Measurements from ENCODE around the gene OBP2B.
"Not testable (repeated sequence)": the region's sequence is repeated elsewhere in the genome, so short reads cannot be mapped to it uniquely, and the experiment has no call there.

The OBP2B gene

GRCh38 chr9:133230093-133230492, 21.0 kb upstream of the OBP2B start:
- DNase-seq (ENCODE audit: low read depth, low spot score): no peak
- Histone ChIP-seq H3K4me3 (ENCODE audit: insufficient read length, low read depth) (no peak overlapping the region), H3K27me3 (ENCODE audit: insufficient read depth, insufficient read length) (no peaks in the 10 kb centered on the region), H3K36me3 (ENCODE audit: insufficient read depth, insufficient read length, low read length) (no peaks in the 10 kb centered on the region), H3K4me1 (ENCODE audit: insufficient read depth, insufficient read length) (no peaks in the 10 kb centered on the region), H3K9me3 (ENCODE audit: insufficient read depth, low read length) (no peaks in the 10 kb centered on the region), H3K9ac (ENCODE audit: insufficient read length, low read depth) (no peak overlapping the region)
- TF ChIP-seq YY1 (IDR thresholded peaks at IDR 0.05; ENCODE audit: insufficient read depth, insufficient read length): no peak
- no peak for TF ChIP-seq SUZ12 (IDR thresholded peaks at IDR 0.05; ENCODE audit: extremely low read depth, insufficient read depth, insufficient read length)
- no peak for TF ChIP-seq ZNF274 (IDR thresholded peaks at IDR 0.05; ENCODE audit: low read depth, low read length)

- H3K27me3 ChIP-seq (ENCODE audit: insufficient read depth, insufficient read length); H3K4me3 ChIP-seq (ENCODE audit: insufficient read length, low read depth); H3K9me3 ChIP-seq (ENCODE audit: insufficient read depth, low read length); DNase-seq (ENCODE audit: low read depth, low spot score); H3K9ac ChIP-seq (ENCODE audit: insufficient read length, low read depth); H3K36me3 ChIP-seq (ENCODE audit: insufficient read depth, insufficient read length, low read length); H3K4me1 ChIP-seq (ENCODE audit: insufficient read depth, insufficient read length): not testable (repeated sequence)
These were observed 19.6 kb upstream of the OBP2B start for GRCh38 chr9:133228474-133229193.

DNA sequence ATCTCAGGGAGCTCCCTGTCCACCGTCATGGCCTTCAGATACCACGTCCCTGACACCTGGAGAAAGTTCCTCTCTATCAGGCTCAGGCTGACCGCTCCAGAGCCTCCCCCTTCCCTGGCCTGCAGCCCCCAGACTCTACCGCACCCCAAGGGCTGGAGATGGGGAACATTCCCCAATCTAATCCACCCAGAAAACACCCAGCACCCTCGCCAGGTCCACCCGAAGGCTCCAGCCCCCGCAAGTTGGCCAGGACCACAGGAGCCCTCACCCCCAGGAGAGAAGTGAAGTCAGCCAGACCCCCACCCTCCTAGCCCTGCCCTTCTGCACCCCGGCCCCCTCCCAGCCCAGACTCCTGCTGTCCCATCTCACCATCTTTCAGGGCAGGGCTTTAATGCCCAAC, 18.9 kb upstream of the OBP2B start:
- H3K36me3 ChIP-seq (ENCODE audit: insufficient read depth, insufficient read length, low read length); H3K4me1 ChIP-seq (ENCODE audit: insufficient read depth, insufficient read length); H3K9ac ChIP-seq (ENCODE audit: insufficient read length, low read depth); H3K9me3 ChIP-seq (ENCODE audit: insufficient read depth, low read length); H3K27me3 ChIP-seq (ENCODE audit: insufficient read depth, insufficient read length); DNase-seq (ENCODE audit: low read depth, low spot score); H3K4me3 ChIP-seq (ENCODE audit: insufficient read length, low read depth): not testable (repeated sequence)

GRCh38 chr9:133227242-133227860, 18.3 kb upstream of the OBP2B start:
- no peak overlapping the region for H3K4me3 ChIP-seq (ENCODE audit: insufficient read length, low read depth)
- peaks cover 3% of the 10 kb centered on the region for H3K4me1 ChIP-seq (ENCODE audit: insufficient read depth, insufficient read length)
- no peak for DNase-seq (ENCODE audit: low read depth, low spot score)
- H3K9ac ChIP-seq (ENCODE audit: insufficient read length, low read depth): no peak overlapping the region
- no peaks in the 10 kb centered on the region for H3K36me3 ChIP-seq (ENCODE audit: insufficient read depth, insufficient read length, low read length)
- H3K9me3 ChIP-seq (ENCODE audit: insufficient read depth, low read length): no peaks in the 10 kb centered on the region
- TF ChIP-seq ZNF274 (IDR thresholded peaks at IDR 0.05; ENCODE audit: low read depth, low read length): no peak
- TF ChIP-seq YY1 (IDR thresholded peaks at IDR 0.05; ENCODE audit: insufficient read depth, insufficient read length): no peak
- TF ChIP-seq SUZ12 (IDR thresholded peaks at IDR 0.05; ENCODE audit: extremely low read depth, insufficient read depth, insufficient read length): no peak
- no peaks in the 10 kb centered on the region for H3K27me3 ChIP-seq (ENCODE audit: insufficient read depth, insufficient read length)

- H3K9ac ChIP-seq (ENCODE audit: insufficient read length, low read depth): no peak overlapping the region
- DNase-seq (ENCODE audit: low read depth, low spot score): no peak
- no peaks in the 10 kb centered on the region for H3K36me3 ChIP-seq (ENCODE audit: insufficient read depth, insufficient read length, low read length)
- H3K27me3 ChIP-seq (ENCODE audit: insufficient read depth, insufficient read length): no peaks in the 10 kb centered on the region
- H3K9me3 ChIP-seq (ENCODE audit: insufficient read depth, low read length): no peaks in the 10 kb centered on the region
- no peak for TF ChIP-seq ZNF274 (IDR thresholded peaks at IDR 0.05; ENCODE audit: low read depth, low read length)
- TF ChIP-seq SUZ12 (IDR thresholded peaks at IDR 0.05; ENCODE audit: extremely low read depth, insufficient read depth, insufficient read length): no peak
- no peak for TF ChIP-seq YY1 (IDR thresholded peaks at IDR 0.05; ENCODE audit: insufficient read depth, insufficient read length)
- H3K4me3 ChIP-seq (ENCODE audit: insufficient read length, low read depth): no peak overlapping the region
- peaks cover 3% of the 10 kb centered on the region for H3K4me1 ChIP-seq (ENCODE audit: insufficient read depth, insufficient read length)
These were observed 17.4 kb upstream of the OBP2B start for GRCh38 chr9:133226219-133227171.

DNA sequence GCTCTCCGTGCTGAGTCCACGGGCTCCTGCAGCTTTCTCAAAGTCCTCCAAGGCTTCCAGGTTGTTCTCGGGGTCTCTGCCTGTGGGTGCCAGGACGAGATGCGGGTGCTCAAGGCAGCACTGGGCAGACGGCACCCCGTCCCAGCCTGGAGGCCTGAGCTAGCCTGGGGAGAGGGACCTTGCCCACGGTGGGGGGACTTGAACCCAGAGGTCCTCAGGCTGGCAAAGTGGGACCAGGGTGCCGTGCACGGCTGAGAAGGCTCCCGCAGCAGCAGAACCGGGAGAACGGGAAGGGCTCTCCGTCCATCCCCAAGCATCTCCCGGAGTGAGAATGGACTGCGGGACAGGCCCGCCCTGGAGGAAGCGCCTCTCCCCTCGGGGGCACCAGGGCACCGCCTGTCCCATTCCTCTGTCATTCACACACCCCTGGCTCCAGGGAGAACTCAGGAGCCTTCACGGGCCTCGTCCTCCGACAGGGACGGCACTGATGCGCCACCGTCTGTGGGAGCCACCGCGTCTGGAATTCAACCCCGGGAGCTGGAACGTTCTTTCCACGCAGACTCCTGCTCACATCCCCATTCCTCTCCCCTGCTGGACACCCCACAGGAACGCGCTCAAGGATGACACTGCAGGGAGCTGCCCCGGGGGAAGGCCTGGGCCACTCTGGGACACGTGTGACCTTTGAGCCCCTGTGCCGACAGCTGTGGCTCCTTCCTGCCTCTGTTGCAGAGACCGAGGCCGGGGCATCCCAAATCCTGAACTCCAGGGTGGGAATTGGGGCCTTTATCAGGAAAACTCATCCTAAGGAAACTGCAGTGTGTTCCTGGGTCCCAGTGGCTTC, 16.3 kb upstream of the OBP2B start:
- TF ChIP-seq ZNF274 (IDR thresholded peaks at IDR 0.05; ENCODE audit: low read depth, low read length) (no peak), YY1 (IDR thresholded peaks at IDR 0.05; ENCODE audit: insufficient read depth, insufficient read length) (no peak), SUZ12 (IDR thresholded peaks at IDR 0.05; ENCODE audit: extremely low read depth, insufficient read depth, insufficient read length) (no peak)
- DNase-seq (ENCODE audit: low read depth, low spot score): no peak
- H3K4me3 ChIP-seq (ENCODE audit: insufficient read length, low read depth): no peak overlapping the region
- no peaks in the 10 kb centered on the region for H3K9me3 ChIP-seq (ENCODE audit: insufficient read depth, low read length)
- H3K27me3 ChIP-seq (ENCODE audit: insufficient read depth, insufficient read length): no peaks in the 10 kb centered on the region
- H3K4me1 ChIP-seq (ENCODE audit: insufficient read depth, insufficient read length): peaks cover 3% of the 10 kb centered on the region
- no peaks in the 10 kb centered on the region for H3K36me3 ChIP-seq (ENCODE audit: insufficient read depth, insufficient read length, low read length)
- H3K9ac ChIP-seq (ENCODE audit: insufficient read length, low read depth): no peak overlapping the region
